Endothelial cell of umbilical vein (primary cell): ENCODE measurements around the gene FMN1. TPM values are rescaled to one million over a fixed set of nuclear protein-coding genes. Genes with fewer than 3 reads are reported as not detected.

Experiments used
- BruUV-seq: library from RNA; stranded (reverse); fragments of 400-500 nt; replicated peaks from 2 replicates; lab custom pipeline; 2021; lab: Mats Ljungman, UMichigan
- CTCF ChIA-PET: fragments of 300-600, 350-600 bp; sonication (Branson Sonifier 250); formaldehyde crosslinking; loops from one replicate; lab custom pipeline; 2021; ENCODE audit warnings: antibody characterized with exemption, inconsistent platforms; lab: Charles Lee
- POLR2A ChIA-PET: fragments of 300-600, 350-600 bp; sonication (Branson Sonifier 250); formaldehyde crosslinking; loops from one replicate; lab custom pipeline; 2021; ENCODE audit warnings: antibody characterized with exemption, inconsistent platforms; lab: Charles Lee
- DNase-seq: peaks from one replicate; pipeline ENCODE4 v3.0.0-alpha.2; 2011; ENCODE audit warnings: low read depth, low spot score
- FAIRE-seq: peaks from 2 replicates; lab custom pipeline; 2011; peaks lifted over from hg19 to GRCh38; lab: Jason Lieb, UNC
- H2AFZ ChIP-seq: 2 replicates; pipeline ENCODE4 v1.6.0; 2012; ENCODE audit warnings: low read depth, low read length, control low read depth, inconsistent platforms
- H3K27ac ChIP-seq: 2 replicates; pipeline ENCODE4 v1.5.1; 2011; ENCODE audit warnings: low read depth, mild to moderate bottlenecking, control low read depth, low read length, moderate library complexity; ENCODE audit not compliant: insufficient read depth
- H3K27me3 ChIP-seq, 2 experiments: 2 replicates each; pipeline versions ENCODE4 v1.6.0 to v1.6.1; 2011; ENCODE audit warnings: low read length in 2 of 2, mixed read lengths in 1 of 2; ENCODE audit not compliant: control insufficient read depth in 2 of 2, insufficient read depth in 2 of 2
- H3K36me3 ChIP-seq, 2 experiments: 2 replicates in 1 of 2; 3 replicates in 1 of 2; pipeline ENCODE4 v1.5.1; 2011; ENCODE audit warnings: low read length in 2 of 2, mild to moderate bottlenecking in 1 of 2, moderate library complexity in 1 of 2; ENCODE audit not compliant: control insufficient read depth in 2 of 2, insufficient read depth in 2 of 2; ENCODE audit errors: extremely low read depth in 1 of 2
- H3K4me1 ChIP-seq: 3 replicates; pipeline ENCODE4 v1.5.1; 2011; ENCODE audit warnings: mild to moderate bottlenecking, low read length; ENCODE audit not compliant: control insufficient read depth, insufficient read depth; ENCODE audit errors: extremely low read depth
- H3K4me2 ChIP-seq: 2 replicates; pipeline ENCODE4 v1.6.1; 2011; ENCODE audit warnings: low read length, control low read depth, mixed read lengths; ENCODE audit not compliant: insufficient read depth
- H3K4me3 ChIP-seq, 3 experiments: fragments of 200-600 bp in 1 of 3; sonication (generic), shearing (Covaris generic) in 1 of 3; replicated peaks in 1 of 3; 2 replicates each; pipeline ENCODE4 v1.5.1; 2011 to 2016; ENCODE audit warnings: control low read depth in 3 of 3, low read length in 3 of 3, mild to moderate bottlenecking in 2 of 3, inconsistent platforms in 1 of 3, low read depth in 1 of 3, moderate library complexity in 1 of 3; ENCODE audit not compliant: insufficient read depth in 1 of 3
- H3K79me2 ChIP-seq: 2 replicates; pipeline ENCODE4 v1.6.0; 2012; ENCODE audit warnings: low read length, inconsistent platforms; ENCODE audit not compliant: control insufficient read depth, insufficient read depth
- H3K9ac ChIP-seq: replicated peaks from 2 replicates; pipeline ENCODE3; 2011; ENCODE audit warnings: low read length, control low read depth; ENCODE audit not compliant: insufficient read depth; ENCODE audit errors: extremely low read depth
- H3K9me1 ChIP-seq: replicated peaks from 3 replicates; pipeline ENCODE4 v1.6.0; 2011; ENCODE audit warnings: mild to moderate bottlenecking, low read length; ENCODE audit not compliant: control insufficient read depth, insufficient read depth; ENCODE audit errors: extremely low read depth
- H3K9me3 ChIP-seq: replicated peaks from 2 replicates; pipeline ENCODE4 v1.5.1; 2012; ENCODE audit warnings: low read length, inconsistent platforms; ENCODE audit not compliant: control insufficient read depth, insufficient read depth
- H4K20me1 ChIP-seq: replicated peaks from 2 replicates; pipeline ENCODE3; 2011; ENCODE audit warnings: mild to moderate bottlenecking, low read length; ENCODE audit not compliant: control insufficient read depth, insufficient read depth; ENCODE audit errors: extremely low read depth
- CTCF ChIP-seq, 2 donors: IDR thresholded peaks; 1 replicate in 1 of 2; 2 replicates in 1 of 2; pipeline ENCODE4 v1.5.1; 2011; ENCODE audit warnings: low read length in 2 of 2, mild to moderate bottlenecking in 2 of 2, moderate library complexity in 2 of 2, control low read depth in 1 of 2, inconsistent platforms in 1 of 2, low read depth in 1 of 2; ENCODE audit not compliant: insufficient read depth in 1 of 2; ENCODE audit errors: extremely low read depth in 1 of 2
- EZH2 ChIP-seq: IDR thresholded peaks from 2 replicates; pipeline ENCODE4 v1.6.1; 2012; ENCODE audit warnings: borderline replicate concordance, low read depth, mild to moderate bottlenecking, moderate library complexity, low read length, inconsistent platforms; ENCODE audit not compliant: severe bottlenecking
- FOS ChIP-seq: IDR thresholded peaks from 2 replicates; pipeline ENCODE4 v1.6.1; 2011; ENCODE audit warnings: mild to moderate bottlenecking, low read length, moderate library complexity, borderline replicate concordance; ENCODE audit not compliant: insufficient read depth
- GATA2 ChIP-seq: IDR thresholded peaks from 2 replicates; pipeline ENCODE4 v1.7.0; 2011; ENCODE audit warnings: low read depth, mild to moderate bottlenecking, moderate library complexity, mixed read lengths, low read length; ENCODE audit not compliant: insufficient read length, insufficient read depth
- JUN ChIP-seq: IDR thresholded peaks from 2 replicates; pipeline ENCODE4 v1.6.1; 2011; ENCODE audit warnings: borderline replicate concordance, low read depth; ENCODE audit not compliant: insufficient read length, insufficient read depth
- MAX ChIP-seq: IDR thresholded peaks from 2 replicates; pipeline ENCODE4 v1.6.1; 2011; ENCODE audit not compliant: insufficient read depth, insufficient read length
- MYC ChIP-seq: IDR thresholded peaks from one replicate; pipeline ENCODE4 v1.6.1; 2011; ENCODE audit warnings: mild to moderate bottlenecking, low read depth, low read length
- POLR2A ChIP-seq: IDR thresholded peaks from 2 replicates; pipeline ENCODE4 v1.6.1; 2012; ENCODE audit warnings: low read depth, mild to moderate bottlenecking, control low read depth, low read length
- POLR2AphosphoS5 ChIP-seq: IDR thresholded peaks from 2 replicates; pipeline ENCODE4 v1.6.1; 2012; ENCODE audit warnings: low read depth, mild to moderate bottlenecking, control low read depth, low read length, moderate library complexity; ENCODE audit not compliant: insufficient read depth
- dilution Hi-C: fragments of 300-500 bp; cut with MboI; formaldehyde crosslinking; loops from one replicate; pipeline ENCODE4 v1.15.0; 2019; ENCODE audit warnings: low sequenced_read_pairs; ENCODE audit not compliant: extremely low pct_ligation_motif_present
- intact Hi-C: fragments of 100-400 bp; cut with micrococcal nuclease; formaldehyde crosslinking; loops from one replicate; pipeline ENCODE4 v1.10.0; 2022
- polyA plus RNA-seq, 4 experiments: library from polyadenylated mRNA; depleted of rRNA in 3 of 4; stranded (reverse) in 3 of 4; unstranded in 1 of 4; fragments of >200 nt; gene quantifications; 2 replicates each; pipeline versions ENCODE4 v1.2.1 to v1.2.3, GENCODE V29; 2011 to 2012; ENCODE audit warnings: missing spikeins in 1 of 4
- total RNA-seq: library from RNA; stranded (reverse); gene quantifications from 2 replicates; pipeline ENCODE4 v1.2.3, GENCODE V29; 2021

Gene FMN1
- total and polyA plus RNA-seq, 2 donors (not counting 3 experiments of a cell fraction or from before 2014, with no cell fraction given): 0.01 to 0.29 TPM

- Histone ChIP-seq H3K79me2 (no peaks in the 10 kb centered on the region), H2AFZ (no peak overlapping the region), H3K9ac (no peak overlapping the region), H3K9me3 (no peaks in the 10 kb centered on the region), H4K20me1 (no peaks in the 10 kb centered on the region), H3K27ac (no peak overlapping the region), H3K9me1 (peaks cover 2% of the 10 kb centered on the region), H3K4me3 (no peak overlapping the region), H3K27me3 (peaks cover 0 to 3% of the 10 kb centered on the region in 2 experiments), H3K36me3 (no peaks in the 10 kb centered on the region), H3K4me2 (no peak overlapping the region), H3K4me1 (no peaks in the 10 kb centered on the region)
- BruUV-seq: no TSS peak
- ChIA-PET CTCF (interaction anchor here (1.5 to 1.6 kb wide), 3 partner anchors 9 to 84 kb away, joined by 3 to 5 read pairs (median 5); no protein-coding TSS in a partner anchor), POLR2A (no interaction called here)
- FAIRE-seq (no peak), DNase-seq (no peak)
- no peak for TF ChIP-seq MYC
- no peak for TF ChIP-seq POLR2A
- TF ChIP-seq JUN: no peak
- intact Hi-C loops (no loop called here), dilution Hi-C loops (no loop called here)
Observed at GRCh38 chr15:32927124-32927523, 267.4 kb downstream of the FMN1 start.

DNA sequence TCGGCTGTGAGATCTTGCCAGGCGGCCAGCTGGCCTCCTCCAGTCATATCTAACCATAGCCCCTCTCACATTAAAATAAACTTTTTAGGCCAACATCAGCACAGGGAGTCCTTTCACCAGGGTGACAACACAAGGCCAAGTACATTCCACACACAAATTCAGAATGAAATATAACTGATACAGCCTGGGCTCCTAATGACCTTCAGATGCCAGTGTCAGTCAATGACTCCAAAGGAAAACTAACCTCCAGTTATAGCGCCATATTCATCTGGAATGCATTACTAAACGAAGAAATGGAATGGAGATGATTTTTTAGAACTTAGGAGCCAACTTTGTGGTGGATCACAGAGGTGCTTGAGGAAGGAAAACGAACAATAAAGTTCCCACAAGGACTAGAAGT, 271.3 kb downstream of the FMN1 start:
- Histone ChIP-seq H3K27ac (no peak overlapping the region), H3K9me1 (no peaks in the 10 kb centered on the region), H3K4me3 (no peak overlapping the region), H3K4me1 (no peaks in the 10 kb centered on the region), H4K20me1 (no peaks in the 10 kb centered on the region), H3K4me2 (no peak overlapping the region), H3K9me3 (no peaks in the 10 kb centered on the region), H2AFZ (no peak overlapping the region), H3K27me3 (peaks cover 0 to 9% of the 10 kb centered on the region in 2 experiments), H3K79me2 (no peaks in the 10 kb centered on the region), H3K9ac (no peak overlapping the region), H3K36me3 (no peaks in the 10 kb centered on the region)
- intact Hi-C loops: no loop called here
- no TSS peak for BruUV-seq
- DNase-seq (no peak), FAIRE-seq (no peak)
- TF ChIP-seq FOS (no peak), GATA2 (no peak), MYC (no peak), CTCF (IDR thresholded peaks at IDR 0.05; ENCODE audit: extremely low read depth in 1 of 2, insufficient read depth in 1 of 2, low read depth in 1 of 2, low read length in 2 of 2) (no peak), JUN (no peak), POLR2A (no peak), EZH2 (no peak), POLR2AphosphoS5 (no peak), MAX (no peak)
- ChIA-PET CTCF (interaction anchor here (3.4 kb wide), 1 partner anchor 13 kb away, joined by 20 read pairs; no protein-coding TSS in a partner anchor), POLR2A (no interaction called here)
- dilution Hi-C loops: no loop called here
